Ovary (tissue), 3 donors: ENCODE measurements around the gene RHOBTB1.

ENCODE experiments used
- POLR2A ChIP-seq: fragments of 450-650 bp; IDR thresholded peaks from one replicate; pipeline ENCODE4 v1.6.1; 2017; ENCODE audit warnings: antibody characterized with exemption, mild to moderate bottlenecking, moderate library complexity
- TF ChIP-seq, protein P1 (sequence below), 3 donors: fragments of 450-650 bp in 2 of 3; fragments of 200-600 bp in 1 of 3; IDR thresholded peaks; one replicate each; pipeline versions ENCODE4 v1.5.1 to v1.8.0; 2016 to 2022; ENCODE audit warnings: antibody characterized with exemption in 3 of 3, mild to moderate bottlenecking in 1 of 3
- donor health status: DM: no; HTN: no; CAD: no.

DNA sequence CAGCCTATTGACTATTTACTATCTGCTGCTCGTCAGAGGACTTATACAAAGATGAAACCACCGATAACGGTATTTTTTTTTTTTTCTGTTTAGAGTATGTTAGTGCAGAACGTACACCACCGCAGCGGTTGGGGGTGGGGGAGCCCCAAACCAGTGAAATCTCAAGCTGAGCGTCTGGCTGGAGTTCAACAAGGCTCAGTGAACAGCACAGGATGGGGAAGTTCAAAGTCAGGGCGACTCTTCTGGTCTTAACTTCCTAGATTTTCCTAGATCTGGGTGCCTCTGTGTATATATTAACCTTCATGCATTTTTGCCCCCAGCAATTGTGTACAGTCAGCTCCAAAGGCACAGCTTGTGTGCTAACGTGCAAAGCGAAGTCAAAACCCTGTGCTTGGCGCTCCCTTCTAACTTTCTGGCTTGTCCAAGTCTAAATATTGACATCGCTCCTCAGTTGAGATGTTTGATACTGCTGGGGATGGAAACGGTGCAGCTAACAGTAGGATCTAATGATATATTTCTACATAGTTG lies 1.1 kb downstream of the RHOBTB1 start:
- TF ChIP-seq, protein P1, sequence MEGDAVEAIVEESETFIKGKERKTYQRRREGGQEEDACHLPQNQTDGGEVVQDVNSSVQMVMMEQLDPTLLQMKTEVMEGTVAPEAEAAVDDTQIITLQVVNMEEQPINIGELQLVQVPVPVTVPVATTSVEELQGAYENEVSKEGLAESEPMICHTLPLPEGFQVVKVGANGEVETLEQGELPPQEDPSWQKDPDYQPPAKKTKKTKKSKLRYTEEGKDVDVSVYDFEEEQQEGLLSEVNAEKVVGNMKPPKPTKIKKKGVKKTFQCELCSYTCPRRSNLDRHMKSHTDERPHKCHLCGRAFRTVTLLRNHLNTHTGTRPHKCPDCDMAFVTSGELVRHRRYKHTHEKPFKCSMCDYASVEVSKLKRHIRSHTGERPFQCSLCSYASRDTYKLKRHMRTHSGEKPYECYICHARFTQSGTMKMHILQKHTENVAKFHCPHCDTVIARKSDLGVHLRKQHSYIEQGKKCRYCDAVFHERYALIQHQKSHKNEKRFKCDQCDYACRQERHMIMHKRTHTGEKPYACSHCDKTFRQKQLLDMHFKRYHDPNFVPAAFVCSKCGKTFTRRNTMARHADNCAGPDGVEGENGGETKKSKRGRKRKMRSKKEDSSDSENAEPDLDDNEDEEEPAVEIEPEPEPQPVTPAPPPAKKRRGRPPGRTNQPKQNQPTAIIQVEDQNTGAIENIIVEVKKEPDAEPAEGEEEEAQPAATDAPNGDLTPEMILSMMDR (IDR thresholded peaks at IDR 0.05) = no peak
- no peak for TF ChIP-seq POLR2A
